GM18951 (cell line): ENCODE measurements around the gene CPB2.

Source experiments
- POLR2A ChIP-seq: IDR thresholded peaks from 4 replicates; pipeline ENCODE4 v1.6.1; 2011; ENCODE audit warnings: mild to moderate bottlenecking; ENCODE audit not compliant: insufficient read length, insufficient read depth; ENCODE audit errors: extremely low read depth
- in situ Hi-C: fragments of 300-500 bp; cut with MboI; formaldehyde crosslinking; loops from one replicate; pipeline ENCODE4 v1.12.0; 2022; ENCODE audit warnings: low sequenced_read_pairs, mixed read lengths, inconsistent platforms; ENCODE audit not compliant: unreplicated experiment

CPB2 gene

GRCh38 chr13:46100191-46100815 lies 4.5 kb downstream of the CPB2 start:
- no peak for TF ChIP-seq POLR2A
- in situ Hi-C loops, result no loop called here

GRCh38 chr13:46097663-46098062 lies 7.2 kb downstream of the CPB2 start:
- in situ Hi-C loops, result no loop called here
- no peak for TF ChIP-seq POLR2A

GRCh38 chr13:46097015-46097414 lies 7.8 kb downstream of the CPB2 start:
- in situ Hi-C loops, result no loop called here
- TF ChIP-seq POLR2A, result no peak

GRCh38 chr13:46094478-46094877 lies 10.4 kb downstream of the CPB2 start:
- no peak for TF ChIP-seq POLR2A
- in situ Hi-C loops, result no loop called here

- in situ Hi-C loops, result no loop called here
Measured at GRCh38 chr13:46088821-46089562, 15.8 kb downstream of the CPB2 start.

GRCh38 chr13:46087481-46087880 lies 17.4 kb downstream of the CPB2 start:
- in situ Hi-C loops, result no loop called here

More at GRCh38 chr13:46088821-46089562, 15.8 kb downstream of the CPB2 start:
- TF ChIP-seq POLR2A, result no peak

GRCh38 chr13:46086985-46087384 lies 17.8 kb downstream of the CPB2 start:
- no peak for TF ChIP-seq POLR2A
- in situ Hi-C loops, result no loop called here

More at GRCh38 chr13:46087481-46087880, 17.4 kb downstream of the CPB2 start:
- no peak for TF ChIP-seq POLR2A

GRCh38 chr13:46086421-46086922 lies 18.4 kb downstream of the CPB2 start:
- no peak for TF ChIP-seq POLR2A
- in situ Hi-C loops, result no loop called here

- no peak for TF ChIP-seq POLR2A
- in situ Hi-C loops, result no loop called here
Measured at GRCh38 chr13:46085737-46086136, 19.1 kb downstream of the CPB2 start.

GRCh38 chr13:46082324-46082723 lies 22.5 kb downstream of the CPB2 start:
- in situ Hi-C loops, result no loop called here
- TF ChIP-seq POLR2A, result no peak

GRCh38 chr13:46079770-46080169 lies 25.1 kb downstream of the CPB2 start:
- TF ChIP-seq POLR2A, result no peak
- in situ Hi-C loops, result no loop called here

- no peak for TF ChIP-seq POLR2A
- in situ Hi-C loops, result no loop called here
Measured at GRCh38 chr13:46077265-46077664, 27.6 kb downstream of the CPB2 start.

- TF ChIP-seq POLR2A, result no peak
- in situ Hi-C loops, result no loop called here
Measured at GRCh38 chr13:46076827-46077226, 28.0 kb downstream of the CPB2 start.

GRCh38 chr13:46075811-46076210 lies 29.0 kb downstream of the CPB2 start:
- in situ Hi-C loops, result no loop called here
- no peak for TF ChIP-seq POLR2A
